ENCODE measurements around the gene ACTR3.

Gene ACTR3

GRCh38 chr2:114005110-114005783 is 115.4 kb downstream of the ACTR3 start:
- Histone ChIP-seq H3K9ac (ENCODE audit: low read length in 2 of 2) (no peak overlapping the region), H3K36me3 (ENCODE audit: control insufficient read depth in 2 of 2, insufficient read depth in 2 of 2, low read length in 2 of 2) (no peaks in the 10 kb centered on the region), H3K9me3 (ENCODE audit: control insufficient read depth in 2 of 2, low read length in 2 of 2) (no peaks in the 10 kb centered on the region), H3K4me3 (ENCODE audit: low read length in 2 of 2) (no peak overlapping the region), H3K27ac (ENCODE audit: low read length) (no peak overlapping the region), H3K4me1 (ENCODE audit: control insufficient read depth, insufficient read depth, low read length) (no peaks in the 10 kb centered on the region), H3K27me3 (ENCODE audit: control insufficient read depth in 1 of 2, insufficient read depth in 2 of 2, low read length in 2 of 2) (no peaks in the 10 kb centered on the region)

- H3K27me3 ChIP-seq (ENCODE audit: control insufficient read depth in 1 of 2, insufficient read depth in 2 of 2, low read length in 2 of 2) = no peaks in the 10 kb centered on the region
- no peaks in the 10 kb centered on the region for H3K36me3 ChIP-seq (ENCODE audit: control insufficient read depth in 2 of 2, insufficient read depth in 2 of 2, low read length in 2 of 2)
- no peak overlapping the region for H3K9ac ChIP-seq (ENCODE audit: low read length in 2 of 2)
- H3K4me3 ChIP-seq (ENCODE audit: low read length in 2 of 2) = no peak overlapping the region
- H3K4me1 ChIP-seq (ENCODE audit: control insufficient read depth, insufficient read depth, low read length) = no peaks in the 10 kb centered on the region
- H3K27ac ChIP-seq (ENCODE audit: low read length) = no peak overlapping the region
- no peaks in the 10 kb centered on the region for H3K9me3 ChIP-seq (ENCODE audit: control insufficient read depth in 2 of 2, low read length in 2 of 2)
Measured at GRCh38 chr2:114006460-114006859, 116.6 kb downstream of the ACTR3 start.

GRCh38 chr2:114007436-114007835 is 117.5 kb downstream of the ACTR3 start:
- no peaks in the 10 kb centered on the region for H3K27me3 ChIP-seq (ENCODE audit: control insufficient read depth in 1 of 2, insufficient read depth in 2 of 2, low read length in 2 of 2)
- no peak overlapping the region for H3K27ac ChIP-seq (ENCODE audit: low read length)
- no peaks in the 10 kb centered on the region for H3K36me3 ChIP-seq (ENCODE audit: control insufficient read depth in 2 of 2, insufficient read depth in 2 of 2, low read length in 2 of 2)
- no peaks in the 10 kb centered on the region for H3K4me1 ChIP-seq (ENCODE audit: control insufficient read depth, insufficient read depth, low read length)
- H3K9ac ChIP-seq (ENCODE audit: low read length in 2 of 2) = no peak overlapping the region
- H3K9me3 ChIP-seq (ENCODE audit: control insufficient read depth in 2 of 2, low read length in 2 of 2) = no peaks in the 10 kb centered on the region
- H3K4me3 ChIP-seq (ENCODE audit: low read length in 2 of 2) = no peak overlapping the region

GRCh38 chr2:114008720-114009119 is 118.8 kb downstream of the ACTR3 start:
- H3K36me3 ChIP-seq (ENCODE audit: control insufficient read depth in 2 of 2, insufficient read depth in 2 of 2, low read length in 2 of 2) = no peaks in the 10 kb centered on the region
- no peak overlapping the region for H3K4me3 ChIP-seq (ENCODE audit: low read length in 2 of 2)
- H3K27me3 ChIP-seq (ENCODE audit: control insufficient read depth in 1 of 2, insufficient read depth in 2 of 2, low read length in 2 of 2) = no peaks in the 10 kb centered on the region
- no peaks in the 10 kb centered on the region for H3K4me1 ChIP-seq (ENCODE audit: control insufficient read depth, insufficient read depth, low read length)
- H3K27ac ChIP-seq (ENCODE audit: low read length) = no peak overlapping the region
- H3K9ac ChIP-seq (ENCODE audit: low read length in 2 of 2) = no peak overlapping the region
- no peaks in the 10 kb centered on the region for H3K9me3 ChIP-seq (ENCODE audit: control insufficient read depth in 2 of 2, low read length in 2 of 2)

- H3K9me3 ChIP-seq (ENCODE audit: control insufficient read depth in 2 of 2, low read length in 2 of 2) = no peaks in the 10 kb centered on the region
- no peak overlapping the region for H3K27ac ChIP-seq (ENCODE audit: low read length)
- no peaks in the 10 kb centered on the region for H3K4me1 ChIP-seq (ENCODE audit: control insufficient read depth, insufficient read depth, low read length)
- H3K9ac ChIP-seq (ENCODE audit: low read length in 2 of 2) = no peak overlapping the region
- H3K27me3 ChIP-seq (ENCODE audit: control insufficient read depth in 1 of 2, insufficient read depth in 2 of 2, low read length in 2 of 2) = no peaks in the 10 kb centered on the region
- no peaks in the 10 kb centered on the region for H3K36me3 ChIP-seq (ENCODE audit: control insufficient read depth in 2 of 2, insufficient read depth in 2 of 2, low read length in 2 of 2)
- no peak overlapping the region for H3K4me3 ChIP-seq (ENCODE audit: low read length in 2 of 2)
Measured at GRCh38 chr2:114009205-114009944, 119.5 kb downstream of the ACTR3 start.

GRCh38 chr2:114010001-114010400 is 120.1 kb downstream of the ACTR3 start:
- Histone ChIP-seq H3K27me3 (ENCODE audit: control insufficient read depth in 1 of 2, insufficient read depth in 2 of 2, low read length in 2 of 2) (no peaks in the 10 kb centered on the region), H3K36me3 (ENCODE audit: control insufficient read depth in 2 of 2, insufficient read depth in 2 of 2, low read length in 2 of 2) (no peaks in the 10 kb centered on the region), H3K9me3 (ENCODE audit: control insufficient read depth in 2 of 2, low read length in 2 of 2) (no peaks in the 10 kb centered on the region), H3K4me3 (ENCODE audit: low read length in 2 of 2) (no peak overlapping the region), H3K9ac (ENCODE audit: low read length in 2 of 2) (no peak overlapping the region), H3K27ac (ENCODE audit: low read length) (no peak overlapping the region), H3K4me1 (ENCODE audit: control insufficient read depth, insufficient read depth, low read length) (no peaks in the 10 kb centered on the region)

- no peaks in the 10 kb centered on the region for H3K27me3 ChIP-seq (ENCODE audit: control insufficient read depth in 1 of 2, insufficient read depth in 2 of 2, low read length in 2 of 2)
- H3K9me3 ChIP-seq (ENCODE audit: control insufficient read depth in 2 of 2, low read length in 2 of 2) = no peaks in the 10 kb centered on the region
- H3K4me3 ChIP-seq (ENCODE audit: low read length in 2 of 2) = no peak overlapping the region
- no peaks in the 10 kb centered on the region for H3K36me3 ChIP-seq (ENCODE audit: control insufficient read depth in 2 of 2, insufficient read depth in 2 of 2, low read length in 2 of 2)
- H3K27ac ChIP-seq (ENCODE audit: low read length) = no peak overlapping the region
- no peak overlapping the region for H3K9ac ChIP-seq (ENCODE audit: low read length in 2 of 2)
- no peaks in the 10 kb centered on the region for H3K4me1 ChIP-seq (ENCODE audit: control insufficient read depth, insufficient read depth, low read length)
Measured at GRCh38 chr2:114011713-114012112, 121.8 kb downstream of the ACTR3 start.
